SK-N-SH (cell line): ENCODE measurements around the gene ABLIM2. TPM values are rescaled to one million over a fixed set of nuclear protein-coding genes. Genes with fewer than 3 reads are reported as not detected.

Experiments
- CTCF ChIA-PET: fragments of 300-600, 350-600 bp; formaldehyde crosslinking; extraction: SDS; loops from one replicate; lab custom pipeline; 2021; lab: Yijun Ruan, JAX
- POLR2A ChIA-PET: fragments of 350-600 bp; sonication (Branson Sonifier 250); formaldehyde crosslinking; extraction: SDS; loops from one replicate; lab custom pipeline; 2020; ENCODE audit warnings: antibody characterized with exemption, inconsistent platforms; lab: Yijun Ruan, JAX
- DNase-seq: peaks from one replicate; pipeline ENCODE4 v3.0.0; 2012
- H2AFZ ChIP-seq: fragments of 200-600 bp; sonication (generic); 2 replicates; pipeline ENCODE4 v1.8.1; 2016; ENCODE audit warnings: antibody characterized with exemption, mild to moderate bottlenecking, low read depth
- H3F3A ChIP-seq: fragments of 200-600 bp; sonication (generic); replicated peaks from 2 replicates; pipeline ENCODE3; 2016; ENCODE audit warnings: antibody characterized with exemption, mild to moderate bottlenecking; ENCODE audit not compliant: insufficient read depth
- H3K27ac ChIP-seq, 2 experiments: fragments of 200-500 bp in 1 of 2; fragments of 200-600 bp in 1 of 2; sonication (Bioruptor generic) in 1 of 2; sonication (generic), shearing (Covaris generic) in 1 of 2; 2 replicates each; pipeline versions ENCODE4 v1.5.1 to v1.6.1; 2014 to 2016; ENCODE audit warnings: low read depth in 2 of 2, inconsistent platforms in 1 of 2, low read length in 1 of 2, mild to moderate bottlenecking in 1 of 2, mixed read lengths in 1 of 2
- H3K27me3 ChIP-seq: fragments of 200-600 bp; sonication (generic), shearing (Covaris generic); 2 replicates; pipeline ENCODE4 v1.6.1; 2016; ENCODE audit warnings: mixed run types; ENCODE audit not compliant: insufficient read depth
- H3K36me3 ChIP-seq, 2 experiments: fragments of 200-500 bp in 1 of 2; fragments of 200-600 bp in 1 of 2; sonication (Bioruptor generic) in 1 of 2; sonication (generic) in 1 of 2; replicated peaks in 1 of 2; 2 replicates each; pipeline versions ENCODE3 to v1.5.1; 2014 to 2016; ENCODE audit warnings: low read length in 1 of 2, mild to moderate bottlenecking in 1 of 2; ENCODE audit not compliant: insufficient read depth in 2 of 2, control insufficient read depth in 1 of 2
- H3K4me1 ChIP-seq, 2 experiments: fragments of 200-500 bp in 1 of 2; fragments of 200-600 bp in 1 of 2; sonication (Bioruptor generic) in 1 of 2; sonication (generic), shearing (Covaris generic) in 1 of 2; 2 replicates each; pipeline versions ENCODE4 v1.5.1 to v1.6.1; 2014 to 2016; ENCODE audit warnings: low read depth in 1 of 2, low read length in 1 of 2, mixed run types in 1 of 2; ENCODE audit not compliant: insufficient read depth in 2 of 2, control insufficient read depth in 1 of 2
- H3K4me2 ChIP-seq: fragments of 200-600 bp; sonication (generic), shearing (Covaris generic); 2 replicates; pipeline ENCODE4 v1.6.1; 2017; ENCODE audit warnings: mixed run types
- H3K4me3 ChIP-seq, 2 experiments: fragments of 200-500 bp in 1 of 2; fragments of 200-600 bp in 1 of 2; sonication (Bioruptor generic) in 1 of 2; sonication (generic), shearing (Covaris generic) in 1 of 2; 2 replicates each; pipeline versions ENCODE4 v1.5.1 to v1.8.1; 2014 to 2016; ENCODE audit warnings: low read depth in 2 of 2, inconsistent platforms in 1 of 2, low read length in 1 of 2, mild to moderate bottlenecking in 1 of 2, mixed read lengths in 1 of 2, moderate library complexity in 1 of 2
- H3K79me2 ChIP-seq: fragments of 200-600 bp; sonication (generic); 2 replicates; pipeline ENCODE4 v1.8.1; 2017; ENCODE audit warnings: mild to moderate bottlenecking; ENCODE audit not compliant: insufficient read depth
- H3K9ac ChIP-seq: fragments of 200-600 bp; sonication (generic); 2 replicates; pipeline ENCODE4 v1.6.1; 2017; ENCODE audit warnings: mixed run types
- H3K9me2 ChIP-seq: fragments of 200-600 bp; sonication (generic); 2 replicates; pipeline ENCODE4 v1.6.1; 2017; ENCODE audit warnings: mixed run types
- H3K9me3 ChIP-seq: fragments of 200-600 bp; sonication (generic); 2 replicates; pipeline ENCODE4 v1.6.1; 2017; ENCODE audit warnings: mixed run types, mild to moderate bottlenecking, moderate library complexity
- H4K20me1 ChIP-seq: fragments of 200-600 bp; sonication (generic); 2 replicates; pipeline ENCODE4 v1.6.1; 2017; ENCODE audit warnings: mild to moderate bottlenecking, mixed run types; ENCODE audit not compliant: insufficient read depth
- CTCF ChIP-seq: fragments of 200-600 bp; sonication (generic); IDR thresholded peaks from 2 replicates; pipeline ENCODE4 v1.6.1; 2017; ENCODE audit warnings: antibody characterized with exemption, mild to moderate bottlenecking, moderate library complexity
- ELF1 ChIP-seq: IDR thresholded peaks from 2 replicates; pipeline ENCODE4 v1.4.0; 2012
- EP300 ChIP-seq, 2 experiments: IDR thresholded peaks; 2 replicates each; pipeline versions ENCODE4 v1.4.0 to v1.6.1; 2012; ENCODE audit warnings: borderline replicate concordance in 1 of 2, low read depth in 1 of 2, low read length in 1 of 2
- EZH2phosphoT487 ChIP-seq: fragments of 200-600 bp; sonication (generic); IDR thresholded peaks from 2 replicates; pipeline ENCODE4 v1.6.1; 2017; ENCODE audit warnings: low read depth, mixed run types, mild to moderate bottlenecking, antibody characterized with exemption, moderate library complexity, borderline replicate concordance
- FOSL2 ChIP-seq: IDR thresholded peaks from 2 replicates; pipeline ENCODE4 v1.4.0; 2012; ENCODE audit warnings: low read depth, mild to moderate bottlenecking, moderate library complexity, borderline replicate concordance
- FOXJ3 ChIP-seq: sonication (generic); formaldehyde crosslinking; IDR thresholded peaks from 2 replicates; pipeline ENCODE4 v1.5.1; 2020; ENCODE audit warnings: mild to moderate bottlenecking, missing genetic modification reagents
- GATA2 ChIP-seq: sonication (generic); formaldehyde crosslinking; IDR thresholded peaks from 2 replicates; pipeline ENCODE4 v1.5.0; 2020; ENCODE audit warnings: mild to moderate bottlenecking, missing genetic modification reagents
- IRF3 ChIP-seq: fragments of 150-350 bp; IDR thresholded peaks from 2 replicates; pipeline ENCODE4 v1.6.1; 2016; ENCODE audit warnings: mild to moderate bottlenecking, low read depth, low read length
- NRF1 ChIP-seq: IDR thresholded peaks from 2 replicates; pipeline ENCODE4 v1.6.1; 2012; ENCODE audit warnings: low read depth, mild to moderate bottlenecking, low read length
- PBX3 ChIP-seq: IDR thresholded peaks from 2 replicates; pipeline ENCODE4; 2012
- POLR2AphosphoS5 ChIP-seq: IDR thresholded peaks from 2 replicates; pipeline ENCODE4 v1.6.1; 2012; ENCODE audit warnings: low read depth, low read length
- RAD21 ChIP-seq: IDR thresholded peaks from 2 replicates; pipeline ENCODE4 v1.6.1; 2012; ENCODE audit warnings: mild to moderate bottlenecking, low read length
- RFX5 ChIP-seq: IDR thresholded peaks from 2 replicates; pipeline ENCODE4 v1.6.1; 2012; ENCODE audit warnings: mild to moderate bottlenecking, improper control_type of control experiment, low read length
- SIN3A ChIP-seq: IDR thresholded peaks from 2 replicates; pipeline ENCODE4 v1.6.1; 2012; ENCODE audit warnings: low read depth, mild to moderate bottlenecking, low read length, moderate library complexity, borderline replicate concordance
- SMC3 ChIP-seq: IDR thresholded peaks from 2 replicates; pipeline ENCODE4 v1.6.1; 2012; ENCODE audit warnings: low read depth, low read length, improper control_type of control experiment
- TCF12 ChIP-seq: IDR thresholded peaks from 2 replicates; pipeline ENCODE4 v1.4.0; 2012
- YY1 ChIP-seq: IDR thresholded peaks from 2 replicates; pipeline ENCODE4 v1.4.0; 2012; ENCODE audit warnings: low read depth, mild to moderate bottlenecking
- WGBS: methylation state at CpG from one replicate; pipeline ENCODE4 v1.1.6; 2017; ENCODE audit warnings: low lambda C conversion rate; 5-methylcytosine and 5-hydroxymethylcytosine counted together
- polyA plus RNA-seq, 3 experiments: library from polyadenylated mRNA; depleted of rRNA; stranded (reverse); fragments of >200 nt; gene quantifications; 2 replicates each; pipeline ENCODE4 v1.2.3, GENCODE V29; 2012

Gene ABLIM2
- polyA plus RNA-seq, 1 of the 3 experiments (the other 2 are of a cell fraction) = 0.53 TPM

- H3K36me3 ChIP-seq = no peaks in the 10 kb centered on the region
- WGBS = 69% methylated on average over 13 of the region's 18 CpGs
- H3K4me1 ChIP-seq = peaks cover 0 to 6% of the 10 kb centered on the region in 2 experiments; a peak in 1 of 4 replicates
- DNase-seq = no peak
- no peaks in the 10 kb centered on the region for H4K20me1 ChIP-seq
- no peaks in the 10 kb centered on the region for H3K79me2 ChIP-seq
- H2AFZ ChIP-seq = no peak overlapping the region
- H3F3A ChIP-seq = no peaks in the 10 kb centered on the region
- H3K4me2 ChIP-seq = no peak overlapping the region
- no peaks in the 10 kb centered on the region for H3K9me2 ChIP-seq
- ChIA-PET POLR2A (no interaction called here), CTCF (interaction anchor here (1.2 kb wide), 1 partner anchor 10 kb away, joined by 3 read pairs; no protein-coding TSS in a partner anchor)
- H3K27ac ChIP-seq = no peak overlapping the region
- no peaks in the 10 kb centered on the region for H3K9me3 ChIP-seq
- no peak overlapping the region for H3K4me3 ChIP-seq
- TF ChIP-seq EP300 (IDR thresholded peaks at IDR 0.05; ENCODE audit: borderline replicate concordance in 1 of 2, low read depth in 1 of 2, low read length in 1 of 2) = no peak
- H3K27me3 ChIP-seq = no peaks in the 10 kb centered on the region
- no peak overlapping the region for H3K9ac ChIP-seq
These were observed 98.0 kb downstream of the ABLIM2 start for GRCh38 chr4:8060632-8061031.

DNA sequence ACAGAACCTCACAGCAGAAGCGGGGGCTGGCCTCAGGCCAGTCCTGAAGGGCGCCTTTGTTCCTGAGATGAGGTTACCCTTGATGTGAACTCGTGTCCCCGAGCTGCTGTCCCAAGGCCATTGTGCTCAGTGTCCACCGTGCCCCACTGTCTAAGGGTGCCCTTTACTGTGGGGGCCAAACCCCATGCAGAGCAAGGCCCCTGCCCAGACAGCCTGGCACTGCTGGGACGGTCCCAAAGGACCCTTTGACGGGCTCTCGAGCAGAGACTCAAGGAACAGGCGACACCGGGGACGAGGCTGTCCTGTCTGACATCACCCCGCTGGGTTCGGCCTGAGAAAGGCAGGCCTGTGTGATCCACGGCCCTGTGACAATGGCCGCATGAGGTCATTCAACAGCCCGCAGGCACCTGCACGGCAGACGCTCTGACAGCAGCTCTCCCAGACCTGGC lies 100.6 kb downstream of the ABLIM2 start:
- no peaks in the 10 kb centered on the region for H3K27me3 ChIP-seq
- H2AFZ ChIP-seq = no peak overlapping the region
- no peak overlapping the region for H3K4me3 ChIP-seq
- H3K4me1 ChIP-seq = peaks cover 0 to 6% of the 10 kb centered on the region in 2 experiments; a peak in 1 of 4 replicates
- TF ChIP-seq RFX5 (no peak), FOSL2 (no peak), POLR2AphosphoS5 (no peak), EZH2phosphoT487 (no peak), IRF3 (no peak), YY1 (no peak), PBX3 (no peak), RAD21 (no peak), TCF12 (no peak), NRF1 (no peak), SMC3 (no peak), GATA2 (CRISPR knock-in tag) (no peak), SIN3A (no peak), ELF1 (no peak), FOXJ3 (CRISPR knock-in tag) (no peak), CTCF (no peak)
- no peaks in the 10 kb centered on the region for H4K20me1 ChIP-seq
- H3K9ac ChIP-seq = no peak overlapping the region
- no peaks in the 10 kb centered on the region for H3K36me3 ChIP-seq
- H3F3A ChIP-seq = no peaks in the 10 kb centered on the region
- CTCF ChIA-PET = no interaction called here
- POLR2A ChIA-PET = no interaction called here
- no peaks in the 10 kb centered on the region for H3K79me2 ChIP-seq
- WGBS = 40% methylated on average over 1 of the region's 18 CpGs
- no peak overlapping the region for H3K4me2 ChIP-seq
- H3K9me3 ChIP-seq = no peaks in the 10 kb centered on the region
- no peaks in the 10 kb centered on the region for H3K9me2 ChIP-seq
- DNase-seq = no peak
- no peak overlapping the region; a peak in 1 of 4 replicates for H3K27ac ChIP-seq
